ENCODE measurements around the gene KCTD19.
A peak's percentile ranks its signal among the peaks of the same experiment; 100 is the strongest.

The KCTD19 gene

DNA sequence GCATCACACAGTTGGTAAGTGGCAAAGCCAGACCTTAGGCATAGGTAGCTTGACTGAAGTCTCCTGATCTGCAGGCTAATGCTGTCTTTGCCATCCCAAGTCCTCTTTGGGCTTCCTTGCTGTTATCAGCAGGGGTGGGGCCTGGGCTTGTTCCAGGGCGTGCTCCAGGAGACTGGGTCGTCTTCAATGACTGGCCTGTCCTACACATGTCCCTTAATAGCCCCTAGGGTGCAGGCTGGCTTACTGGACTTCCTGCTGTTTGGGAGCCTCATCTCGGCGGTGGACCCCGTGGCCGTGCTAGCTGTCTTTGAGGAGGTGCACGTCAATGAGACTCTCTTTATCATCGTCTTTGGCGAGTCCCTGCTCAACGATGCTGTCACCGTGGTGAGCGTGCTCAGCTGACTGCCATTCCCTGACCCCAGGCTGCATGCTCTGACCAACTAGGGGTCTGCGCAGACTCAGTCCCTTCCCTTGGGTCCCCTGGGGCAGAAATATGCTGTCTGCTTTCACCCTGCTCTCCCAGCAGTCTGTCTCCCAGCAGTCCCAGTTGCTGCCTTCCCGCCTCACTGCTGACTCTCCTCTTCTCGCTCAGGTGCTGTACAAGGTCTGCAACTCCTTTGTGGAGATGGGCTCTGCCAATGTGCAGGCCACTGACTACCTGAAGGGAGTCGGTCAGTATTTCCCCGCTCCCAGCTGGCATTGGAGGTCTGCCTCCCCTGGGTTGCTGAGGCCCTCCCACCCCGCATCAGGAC is 71.6 kb downstream of the KCTD19 start:
- no peak overlapping the region for H3K4me2 ChIP-seq
- H3K4me3 ChIP-seq: no peak overlapping the region

GRCh38 chr16:67252609-67253497 is 73.7 kb downstream of the KCTD19 start:
- peaks cover 39% of the 10 kb centered on the region for H3K4me1 ChIP-seq
- H3K4me2 ChIP-seq: no peak overlapping the region
- TF ChIP-seq Cebpa-rat (IDR thresholded peaks at IDR 0.05): no peak

More for the DNA sequence above, 71.6 kb downstream of the KCTD19 start:
- H3K9ac ChIP-seq: no peak overlapping the region
- no peaks in the 10 kb centered on the region for H3K36me3 ChIP-seq
- H3K27me3 ChIP-seq: peaks cover 9% of the 10 kb centered on the region
- H3K27ac ChIP-seq: no peak overlapping the region
- H4K20me1 ChIP-seq: no peaks in the 10 kb centered on the region
- H3K4me1 ChIP-seq: peaks cover 19% of the 10 kb centered on the region
- no peak for TF ChIP-seq Cebpa-rat (IDR thresholded peaks at IDR 0.05)
- H3K9me3 ChIP-seq: no peaks in the 10 kb centered on the region

GRCh38 chr16:67250045-67250327 is 76.6 kb downstream of the KCTD19 start:
- no peak overlapping the region for H3K9ac ChIP-seq
- peaks cover 55% of the 10 kb centered on the region for H3K4me1 ChIP-seq
- no peak for TF ChIP-seq Cebpa-rat (IDR thresholded peaks at IDR 0.05)
- peak overlapping the region; percentile 100 for H3K4me2 ChIP-seq
- H4K20me1 ChIP-seq: peaks cover 15% of the 10 kb centered on the region
- H3K27me3 ChIP-seq: peaks cover 28% of the 10 kb centered on the region
- no peak overlapping the region for H3K4me3 ChIP-seq
- H3K27ac ChIP-seq: no peak overlapping the region
- H3K9me3 ChIP-seq: no peaks in the 10 kb centered on the region
- H3K36me3 ChIP-seq: no peaks in the 10 kb centered on the region

More at GRCh38 chr16:67252609-67253497, 73.7 kb downstream of the KCTD19 start:
- no peaks in the 10 kb centered on the region; the same call in 1 of the 2 replicates for H4K20me1 ChIP-seq
- no peaks in the 10 kb centered on the region for H3K36me3 ChIP-seq
- H3K9ac ChIP-seq: no peak overlapping the region
- H3K27ac ChIP-seq: no peak overlapping the region
- H3K4me3 ChIP-seq: no peak overlapping the region
- H3K9me3 ChIP-seq: no peaks in the 10 kb centered on the region
- H3K27me3 ChIP-seq: peaks cover 28% of the 10 kb centered on the region

- H3K4me1 ChIP-seq: peaks cover 61% of the 10 kb centered on the region
Measured at GRCh38 chr16:67249178-67250044, 77.1 kb downstream of the KCTD19 start.

GRCh38 chr16:67248401-67249177 is 78.0 kb downstream of the KCTD19 start, which contains the start of gene SLC9A5:
Gene SLC9A5, plus strand, starts transcription at chr16:67248979. Its CDS starts 36 bp downstream, at chr16:67249015.
- no peak for TF ChIP-seq Cebpa-rat (IDR thresholded peaks at IDR 0.05)
- Histone ChIP-seq H3K9ac (peak within 1 kb of the TSS; percentile 84), H3K27ac (peak within 1 kb of the TSS; percentile 54; the same call in 1 of the 2 replicates), H4K20me1 (peaks cover 27% of the 10 kb centered on the region), H3K36me3 (no peaks in the 10 kb centered on the region), H3K9me3 (no peaks in the 10 kb centered on the region), H3K4me1 (peaks cover 69% of the 10 kb centered on the region), H3K27me3 (peaks cover 28% of the 10 kb centered on the region), H3K4me3 (peak within 1 kb of the TSS; percentile 92), H3K4me2 (peak within 1 kb of the TSS; percentile 100)

More at GRCh38 chr16:67249178-67250044, 77.1 kb downstream of the KCTD19 start:
- H4K20me1 ChIP-seq: peaks cover 21% of the 10 kb centered on the region
- H3K27ac ChIP-seq: 0 out of 2 replicates have a peak overlapping the region, but pooled peaks have one; percentile 18
- H3K27me3 ChIP-seq: peaks cover 28% of the 10 kb centered on the region
- no peak for TF ChIP-seq Cebpa-rat (IDR thresholded peaks at IDR 0.05)
- H3K4me3 ChIP-seq: peak overlapping the region; percentile 92
- peak overlapping the region; percentile 100 for H3K4me2 ChIP-seq
- H3K9ac ChIP-seq: peak overlapping the region; percentile 84
- no peaks in the 10 kb centered on the region for H3K9me3 ChIP-seq
- no peaks in the 10 kb centered on the region for H3K36me3 ChIP-seq

DNA sequence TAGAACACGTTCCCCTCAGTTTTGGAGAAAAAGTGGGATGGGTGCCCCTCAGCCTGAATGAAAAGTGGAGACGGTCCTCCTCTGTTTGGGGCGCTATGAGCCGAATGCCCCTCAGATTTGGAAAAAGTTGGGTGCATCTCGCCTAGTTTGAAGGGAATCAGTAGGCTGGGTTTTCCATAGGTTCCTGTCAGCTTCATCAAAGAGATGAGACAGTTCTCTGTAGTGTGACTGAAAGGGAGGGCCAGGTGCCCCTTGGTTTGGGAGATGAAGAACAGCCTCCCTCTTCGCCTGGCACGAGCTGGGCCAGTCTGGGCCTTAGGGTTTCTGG is 78.5 kb downstream of the KCTD19 start:
- Histone ChIP-seq H3K27ac (peak overlapping the region; percentile 18; the same call in 1 of the 2 replicates), H3K9ac (peak overlapping the region; percentile 84), H3K4me3 (peak overlapping the region; percentile 92), H4K20me1 (peaks cover 33% of the 10 kb centered on the region), H3K9me3 (no peaks in the 10 kb centered on the region), H3K4me2 (peak overlapping the region; percentile 100), H3K27me3 (peaks cover 28% of the 10 kb centered on the region), H3K36me3 (no peaks in the 10 kb centered on the region), H3K4me1 (peaks cover 75% of the 10 kb centered on the region)
- no peak for TF ChIP-seq Cebpa-rat (IDR thresholded peaks at IDR 0.05)

DNA sequence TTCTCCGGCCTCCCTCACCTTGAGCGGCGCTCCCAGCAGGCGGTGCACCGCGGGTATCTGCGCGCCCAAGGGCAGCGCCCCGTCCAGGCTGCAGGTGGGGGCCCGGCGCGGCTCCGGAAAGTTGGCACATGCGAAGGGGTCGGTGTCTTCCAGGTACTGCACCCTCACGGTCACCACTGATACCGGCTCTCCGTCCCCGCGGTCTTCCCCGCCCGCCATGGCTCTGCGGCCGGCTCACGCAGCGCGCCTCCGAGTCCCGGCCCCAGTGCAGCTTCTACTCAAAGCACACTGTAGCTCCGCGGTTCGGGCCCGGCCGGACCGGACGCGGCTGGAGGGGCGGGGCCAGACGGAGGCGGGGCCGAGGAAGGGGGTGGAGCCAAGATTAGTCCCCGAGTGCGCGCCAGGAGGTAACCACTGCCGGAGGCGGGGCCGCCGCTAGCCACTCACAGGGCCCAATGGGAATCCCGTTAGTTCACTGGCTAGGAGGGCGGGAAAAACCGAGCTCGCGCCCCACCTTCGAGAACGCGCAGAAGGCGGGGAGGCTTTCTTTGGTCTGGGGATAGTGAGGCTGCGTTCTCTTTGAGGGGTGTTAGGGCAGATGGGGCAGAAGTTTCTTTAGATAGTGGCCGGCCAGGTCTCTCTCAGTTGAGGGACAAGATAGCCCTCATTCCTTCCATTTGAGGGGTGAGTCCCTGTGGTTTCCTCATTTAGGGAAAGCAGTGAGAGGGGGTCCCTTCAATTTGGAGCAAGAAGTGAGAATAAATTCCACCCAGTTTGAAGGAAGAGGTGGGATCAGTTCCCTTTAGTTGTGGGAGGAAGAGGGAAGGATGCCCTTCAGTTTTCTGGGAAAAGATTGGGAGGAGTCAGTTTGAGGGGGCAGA is 79.1 kb downstream of the KCTD19 start, which contains the start of gene FHOD1:
TSS of gene FHOD1 (minus strand) at position 290 of the 881 bp plus-strand sequence. CDS start at position 219, 71 bp downstream.
- Histone ChIP-seq H4K20me1 (peaks cover 39% of the 10 kb centered on the region), H3K27me3 (peaks cover 28% of the 10 kb centered on the region), H3K9ac (peak within 1 kb of the TSS; percentile 84), H3K4me2 (peak within 1 kb of the TSS; percentile 100), H3K36me3 (peaks cover under 1% of the 10 kb centered on the region; the same call in 1 of the 2 replicates), H3K4me3 (peak within 1 kb of the TSS; percentile 92), H3K27ac (peak within 1 kb of the TSS; percentile 84), H3K4me1 (peaks cover 75% of the 10 kb centered on the region), H3K9me3 (no peaks in the 10 kb centered on the region)
- no peak for TF ChIP-seq Cebpa-rat (IDR thresholded peaks at IDR 0.05)

DNA sequence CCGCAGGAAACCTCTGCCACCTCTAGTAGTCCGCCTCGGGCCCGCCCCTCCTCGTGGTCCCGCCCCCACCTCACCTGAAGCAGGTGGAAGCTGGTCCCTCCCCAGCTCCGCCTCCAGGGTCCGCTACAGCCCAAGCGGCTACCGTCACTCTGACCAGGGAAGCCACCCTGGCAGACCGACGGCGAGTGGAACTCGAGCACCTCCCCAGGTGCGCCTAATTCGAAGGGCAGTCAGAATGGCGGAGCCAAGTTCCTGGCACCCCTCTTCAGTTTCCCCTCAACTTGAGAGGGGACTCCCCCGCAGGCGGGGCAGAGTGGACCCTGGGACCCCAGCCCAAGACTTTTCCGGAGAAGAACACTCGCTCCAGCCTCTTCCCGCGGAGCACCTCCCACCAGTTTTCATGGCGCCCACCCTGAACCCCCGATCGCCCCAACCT is 79.8 kb downstream of the KCTD19 start:
- peak overlapping the region; percentile 100 for H3K4me2 ChIP-seq
- H3K9me3 ChIP-seq: no peaks in the 10 kb centered on the region
- peaks cover 45% of the 10 kb centered on the region for H4K20me1 ChIP-seq
- H3K4me3 ChIP-seq: peak overlapping the region; percentile 92
- H3K27ac ChIP-seq: peak overlapping the region; percentile 84
- peaks cover 28% of the 10 kb centered on the region for H3K27me3 ChIP-seq
- H3K36me3 ChIP-seq: peaks cover 7% of the 10 kb centered on the region
- peaks cover 81% of the 10 kb centered on the region for H3K4me1 ChIP-seq
- no peak for TF ChIP-seq Cebpa-rat (IDR thresholded peaks at IDR 0.05)
- H3K9ac ChIP-seq: peak overlapping the region; percentile 84
